Natural killer cell (primary cell): ENCODE results near the gene AP1G1. TPM values are rescaled to one million over a fixed set of nuclear protein-coding genes. Genes with fewer than 3 reads are reported as not detected.
A peak's percentile ranks its signal among the peaks of the same experiment; 100 is the strongest.

Experiments
- ATAC-seq, 3 donors: fragments of 150-1000 bp in 2 of 3; fragments of 200-7000 bp in 1 of 3; cut with Tn5 transposase; 1 replicate in 1 of 3; 2 replicates in 2 of 3; pipeline ENCODE4 v1.10.0; 2021; ENCODE audit warnings: mild to moderate bottlenecking in 2 of 3, moderate library complexity in 2 of 3
- DNase-seq, 2 donors: peaks; one replicate each; pipeline versions ENCODE4 v3.0.0 to v3.0.0-alpha.2; 2013 to 2021; ENCODE audit warnings: mixed read lengths in 1 of 2
- H3K27ac ChIP-seq: one replicate; pipeline ENCODE4 v1.5.1; 2013; ENCODE audit warnings: mild to moderate bottlenecking, low read length
- H3K27me3 ChIP-seq: one replicate; pipeline ENCODE4 v1.6.1; 2013; ENCODE audit warnings: low read length; ENCODE audit not compliant: control insufficient read depth, insufficient read depth
- H3K36me3 ChIP-seq: one replicate; pipeline ENCODE4 v1.6.1; 2013; ENCODE audit warnings: low read length; ENCODE audit not compliant: control insufficient read depth, insufficient read depth
- H3K4me1 ChIP-seq: one replicate; pipeline ENCODE4 v1.6.1; 2013; ENCODE audit warnings: low read length; ENCODE audit not compliant: control insufficient read depth, insufficient read depth
- H3K4me3 ChIP-seq: one replicate; pipeline ENCODE4 v1.5.1; 2013; ENCODE audit warnings: low read length
- H3K9me3 ChIP-seq: one replicate; pipeline ENCODE4 v1.6.1; 2013; ENCODE audit warnings: low read length; ENCODE audit not compliant: control insufficient read depth, insufficient read depth
- H3K27ac Mint-ChIP-seq, 2 donors: one replicate each; pipeline ENCODE4 v1.8.0; 2022; ENCODE audit warnings: mild to moderate bottlenecking in 2 of 2, mixed read lengths in 2 of 2, moderate library complexity in 1 of 2
- H3K27me3 Mint-ChIP-seq, 2 donors: one replicate each; pipeline ENCODE4 v1.8.0; 2022; ENCODE audit warnings: low read depth in 2 of 2, mixed read lengths in 2 of 2
- H3K36me3 Mint-ChIP-seq: one replicate; pipeline ENCODE4 v1.8.0; 2022; ENCODE audit warnings: mixed read lengths
- H3K4me1 Mint-ChIP-seq, 2 donors: one replicate each; pipeline ENCODE4 v1.8.0; 2022; ENCODE audit warnings: mixed read lengths in 2 of 2
- H3K4me3 Mint-ChIP-seq: one replicate; pipeline ENCODE4 v1.8.0; 2022; ENCODE audit warnings: mild to moderate bottlenecking, moderate library complexity, mixed read lengths
- H3K9me3 Mint-ChIP-seq, 2 donors: one replicate each; pipeline ENCODE4 v1.8.0; 2022; ENCODE audit warnings: mixed read lengths in 2 of 2
- WGBS: methylation state at CpG from one replicate; pipeline ENCODE4 v1.1.7; 2013; ENCODE audit warnings: missing lambda C conversion rate; ENCODE audit not compliant: insufficient coverage; 5-methylcytosine and 5-hydroxymethylcytosine counted together
- intact Hi-C: fragments of 100-400 bp; cut with micrococcal nuclease; formaldehyde crosslinking; loops from one replicate; pipeline ENCODE4 v1.14.2; 2022
- total RNA-seq, 4 donors: library from RNA; stranded (reverse); fragments of 120-200 nt in 1 of 4; gene quantifications; one replicate each; pipeline versions ENCODE4 v1.2.3 to v1.2.4, GENCODE V29; 2013 to 2022
- TF ChIP-seq, protein P1 (sequence below): fragments of 200-600 bp; IDR thresholded peaks from one replicate; pipeline ENCODE4 v1.8.0; 2022; ENCODE audit warnings: antibody characterized with exemption

Gene AP1G1
- total RNA-seq, 3 donors from 2014 or later (not counting 1 experiment from before 2014, with no cell fraction given), result 176 to 212 (median 188) TPM

DNA sequence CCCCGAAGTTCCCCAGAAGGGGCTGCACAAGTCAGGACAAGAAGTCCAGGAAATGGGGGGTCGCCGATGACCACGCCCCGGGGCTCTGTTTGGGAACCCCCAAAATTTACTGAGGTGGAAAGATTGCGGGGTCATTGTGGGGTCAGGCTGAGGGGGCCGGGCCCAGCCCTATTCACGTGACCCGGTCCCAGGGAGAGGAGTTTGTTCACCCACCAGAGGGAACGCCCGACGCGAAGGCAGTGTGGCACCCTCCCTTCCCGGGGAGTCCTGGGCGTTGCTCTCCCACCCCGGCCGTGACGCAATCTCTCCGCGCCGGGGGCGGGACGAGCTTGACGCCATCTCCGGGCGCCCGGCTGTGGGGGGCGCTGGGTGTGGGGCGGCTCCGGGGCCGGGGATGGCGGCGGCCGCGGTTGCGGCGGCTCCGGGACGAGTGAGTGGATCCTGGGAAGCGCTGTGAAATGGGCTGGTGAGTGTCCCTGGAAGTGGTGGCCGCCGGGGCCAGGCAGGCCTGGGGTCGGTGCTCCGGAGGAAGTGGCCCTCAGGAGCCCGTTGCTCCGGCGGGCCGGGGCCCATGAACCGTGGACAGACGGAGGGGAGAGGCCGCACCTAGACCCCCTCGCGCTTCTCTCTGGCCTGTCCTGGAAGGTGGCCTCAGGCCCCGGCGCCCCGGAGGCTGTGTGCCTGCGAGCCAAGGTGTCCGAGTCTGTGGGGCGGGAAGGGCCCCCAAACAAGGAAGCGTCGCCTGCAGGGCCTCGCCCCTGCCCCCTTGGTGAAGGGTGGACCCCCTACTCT, 37.2 kb upstream of the AP1G1 start, which contains the start of gene ATXN1L:
ATXN1L (plus strand) TSS at position 338 of the 792 bp plus-strand sequence. CDS start 3,765 bp downstream, outside the sequence.
- Mint-ChIP-seq H3K27me3 (no peaks in the 10 kb centered on the region), H3K36me3 (peaks cover 7% of the 10 kb centered on the region), H3K4me1 (peaks cover 30 to 37% of the 10 kb centered on the region in 2 donors), H3K4me3 (peak within 1 kb of the TSS; percentile 94), H3K9me3 (no peaks in the 10 kb centered on the region), H3K27ac (peak within 1 kb of the TSS; percentile 94 to 97)
- Histone ChIP-seq H3K4me3 (peak within 1 kb of the TSS; percentile 89), H3K9me3 (no peaks in the 10 kb centered on the region), H3K4me1 (peaks cover 13% of the 10 kb centered on the region), H3K27me3 (no peaks in the 10 kb centered on the region), H3K27ac (peak within 1 kb of the TSS; percentile 88), H3K36me3 (peaks cover 24% of the 10 kb centered on the region)
- under 1% methylated on average over 62 of the region's 62 CpGs for WGBS
- TF ChIP-seq, protein P1, sequence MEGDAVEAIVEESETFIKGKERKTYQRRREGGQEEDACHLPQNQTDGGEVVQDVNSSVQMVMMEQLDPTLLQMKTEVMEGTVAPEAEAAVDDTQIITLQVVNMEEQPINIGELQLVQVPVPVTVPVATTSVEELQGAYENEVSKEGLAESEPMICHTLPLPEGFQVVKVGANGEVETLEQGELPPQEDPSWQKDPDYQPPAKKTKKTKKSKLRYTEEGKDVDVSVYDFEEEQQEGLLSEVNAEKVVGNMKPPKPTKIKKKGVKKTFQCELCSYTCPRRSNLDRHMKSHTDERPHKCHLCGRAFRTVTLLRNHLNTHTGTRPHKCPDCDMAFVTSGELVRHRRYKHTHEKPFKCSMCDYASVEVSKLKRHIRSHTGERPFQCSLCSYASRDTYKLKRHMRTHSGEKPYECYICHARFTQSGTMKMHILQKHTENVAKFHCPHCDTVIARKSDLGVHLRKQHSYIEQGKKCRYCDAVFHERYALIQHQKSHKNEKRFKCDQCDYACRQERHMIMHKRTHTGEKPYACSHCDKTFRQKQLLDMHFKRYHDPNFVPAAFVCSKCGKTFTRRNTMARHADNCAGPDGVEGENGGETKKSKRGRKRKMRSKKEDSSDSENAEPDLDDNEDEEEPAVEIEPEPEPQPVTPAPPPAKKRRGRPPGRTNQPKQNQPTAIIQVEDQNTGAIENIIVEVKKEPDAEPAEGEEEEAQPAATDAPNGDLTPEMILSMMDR, result no peak
- intact Hi-C loops, result loop anchor here (1.0 to 5.0 kb wide), 3 partner anchors 36 to 51 kb away; partner anchors contain the start of genes IST1 and ZNF821
- DNase-seq, result peak; percentile 96 to 97
- ATAC-seq, result peak; percentile 92 to 97 (median 93)

DNA sequence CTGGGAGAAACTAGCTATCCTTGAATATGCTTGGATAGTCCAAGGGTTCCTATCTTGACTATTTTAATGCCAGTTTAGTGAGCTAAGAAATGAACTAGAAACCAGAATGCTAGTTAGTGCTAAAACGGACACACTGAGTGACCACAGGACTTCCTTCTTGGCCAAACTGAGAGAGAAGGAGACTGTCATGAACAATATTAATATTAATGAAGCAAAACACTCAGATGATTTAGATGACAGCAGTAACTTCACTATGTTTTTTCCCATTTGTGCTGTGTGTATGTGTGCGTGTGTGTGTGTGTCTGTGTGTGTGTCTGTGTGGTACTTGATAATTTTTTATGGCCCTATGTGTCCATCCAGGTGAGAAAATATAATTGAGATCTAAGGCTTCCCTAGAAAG, 34.9 kb upstream of the AP1G1 start:
- Histone ChIP-seq H3K36me3 (peaks cover 6% of the 10 kb centered on the region), H3K4me1 (peaks cover 13% of the 10 kb centered on the region), H3K9me3 (no peaks in the 10 kb centered on the region), H3K27ac (no peak overlapping the region), H3K27me3 (no peaks in the 10 kb centered on the region), H3K4me3 (no peak overlapping the region)
- no peaks in the 10 kb centered on the region for H3K27me3 Mint-ChIP-seq
- peaks cover 25 to 29% of the 10 kb centered on the region in 2 donors for H3K4me1 Mint-ChIP-seq
- H3K27ac Mint-ChIP-seq, result peak overlapping the region in 1 of 2 donors; percentile 65
- TF ChIP-seq, protein P1, result no peak
- ATAC-seq, result no peak
- H3K36me3 Mint-ChIP-seq, result peaks cover 4% of the 10 kb centered on the region
- intact Hi-C loops, result no loop called here
- WGBS, result 51% methylated on average over 2 of the region's 2 CpGs
- no peak for DNase-seq
- H3K9me3 Mint-ChIP-seq, result no peaks in the 10 kb centered on the region
- H3K4me3 Mint-ChIP-seq, result no peak overlapping the region

DNA sequence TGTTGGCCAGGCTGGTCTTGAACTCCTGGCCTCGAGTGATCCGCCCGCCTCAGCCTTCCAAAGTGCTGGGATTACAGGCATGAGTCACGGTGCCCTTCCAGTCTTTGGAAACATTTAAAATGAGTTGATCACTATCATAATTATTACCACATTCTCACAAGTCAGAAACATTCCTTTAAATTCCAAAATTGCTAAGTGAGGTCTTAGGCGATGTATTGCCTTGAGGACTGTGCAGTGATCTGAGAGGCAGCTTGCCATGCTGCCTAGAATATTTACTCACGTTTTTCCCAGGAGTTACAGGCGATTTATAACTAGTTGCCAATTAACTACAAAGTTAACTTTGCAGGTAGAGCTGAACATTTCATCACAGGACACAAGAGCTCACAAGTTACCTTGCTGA, 31.4 kb upstream of the AP1G1 start:
- Mint-ChIP-seq H3K9me3 (no peaks in the 10 kb centered on the region), H3K27me3 (no peaks in the 10 kb centered on the region), H3K4me1 (peaks cover under 1 to 2% of the 10 kb centered on the region in 2 donors), H3K36me3 (no peaks in the 10 kb centered on the region), H3K27ac (no peak overlapping the region), H3K4me3 (no peak overlapping the region)
- 85% methylated on average over 7 of the region's 7 CpGs for WGBS
- no peak for ATAC-seq
- Histone ChIP-seq H3K9me3 (no peaks in the 10 kb centered on the region), H3K4me3 (no peak overlapping the region), H3K27me3 (no peaks in the 10 kb centered on the region), H3K36me3 (no peaks in the 10 kb centered on the region), H3K27ac (no peak overlapping the region), H3K4me1 (peaks cover 2% of the 10 kb centered on the region)
- no peak for DNase-seq
- TF ChIP-seq, protein P1, result no peak
- intact Hi-C loops, result no loop called here
